Lower leg skin (tissue), 3 donors: Measurements from ENCODE around the gene ALDH18A1.

Experiments
- POLR2A ChIP-seq, 2 donors: fragments of 450-650 bp; IDR thresholded peaks; one replicate each; pipeline ENCODE4 v1.6.1; 2016 to 2017; ENCODE audit warnings: antibody characterized with exemption in 2 of 2, mild to moderate bottlenecking in 1 of 2, moderate library complexity in 1 of 2
- TF ChIP-seq, protein P1 (sequence below), 3 donors: fragments of 450-650 bp; IDR thresholded peaks; one replicate each; pipeline ENCODE4 v1.5.1; 2016; ENCODE audit warnings: antibody characterized with exemption in 3 of 3, mild to moderate bottlenecking in 3 of 3, moderate library complexity in 2 of 3

DNA sequence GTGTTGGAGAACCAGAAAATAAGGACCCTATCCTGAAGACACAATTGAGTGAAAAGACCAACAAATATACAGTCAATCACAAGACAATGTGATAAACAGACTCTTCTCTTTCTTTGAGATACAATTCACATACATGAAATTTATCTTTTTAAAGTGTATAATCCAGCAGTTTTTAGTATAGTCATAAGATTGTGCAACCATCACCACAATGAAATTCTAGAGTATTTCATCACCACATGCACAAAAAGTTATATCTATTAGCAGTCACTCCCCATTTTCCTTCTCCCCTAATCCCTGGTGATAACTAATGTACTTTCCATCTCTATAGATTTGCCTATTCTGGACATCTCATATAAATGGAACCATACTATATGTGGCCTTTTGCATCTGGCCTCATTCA lies 87.1 kb downstream of the ALDH18A1 start:
- TF ChIP-seq POLR2A (IDR thresholded peaks at IDR 0.05) = no peak
- TF ChIP-seq, protein P1, sequence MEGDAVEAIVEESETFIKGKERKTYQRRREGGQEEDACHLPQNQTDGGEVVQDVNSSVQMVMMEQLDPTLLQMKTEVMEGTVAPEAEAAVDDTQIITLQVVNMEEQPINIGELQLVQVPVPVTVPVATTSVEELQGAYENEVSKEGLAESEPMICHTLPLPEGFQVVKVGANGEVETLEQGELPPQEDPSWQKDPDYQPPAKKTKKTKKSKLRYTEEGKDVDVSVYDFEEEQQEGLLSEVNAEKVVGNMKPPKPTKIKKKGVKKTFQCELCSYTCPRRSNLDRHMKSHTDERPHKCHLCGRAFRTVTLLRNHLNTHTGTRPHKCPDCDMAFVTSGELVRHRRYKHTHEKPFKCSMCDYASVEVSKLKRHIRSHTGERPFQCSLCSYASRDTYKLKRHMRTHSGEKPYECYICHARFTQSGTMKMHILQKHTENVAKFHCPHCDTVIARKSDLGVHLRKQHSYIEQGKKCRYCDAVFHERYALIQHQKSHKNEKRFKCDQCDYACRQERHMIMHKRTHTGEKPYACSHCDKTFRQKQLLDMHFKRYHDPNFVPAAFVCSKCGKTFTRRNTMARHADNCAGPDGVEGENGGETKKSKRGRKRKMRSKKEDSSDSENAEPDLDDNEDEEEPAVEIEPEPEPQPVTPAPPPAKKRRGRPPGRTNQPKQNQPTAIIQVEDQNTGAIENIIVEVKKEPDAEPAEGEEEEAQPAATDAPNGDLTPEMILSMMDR (IDR thresholded peaks at IDR 0.05) = no peak
